Progenitor cell of endocrine pancreas (in vitro differentiated cells): ENCODE results near the gene DOK7. TPM values are rescaled to one million over a fixed set of nuclear protein-coding genes. Genes with fewer than 3 reads are reported as not detected.

Experiments used
- DNase-seq: peaks from one replicate; pipeline ENCODE4 v3.0.0; 2021; ENCODE audit warnings: low spot score; ENCODE audit not compliant: unreplicated experiment
- H3K27ac Mint-ChIP-seq: 2 replicates; pipeline ENCODE4 v1.8.0; 2021; ENCODE audit warnings: mild to moderate bottlenecking, moderate library complexity, mixed read lengths
- H3K27me3 Mint-ChIP-seq: 2 replicates; pipeline ENCODE4 v1.8.0; 2021; ENCODE audit warnings: mixed read lengths
- H3K36me3 Mint-ChIP-seq: 2 replicates; pipeline ENCODE4 v1.8.0; 2022; ENCODE audit warnings: mixed read lengths; ENCODE audit not compliant: insufficient read depth
- H3K4me1 Mint-ChIP-seq: 2 replicates; pipeline ENCODE4 v1.8.0; 2021; ENCODE audit warnings: low read depth, mixed read lengths
- H3K4me3 Mint-ChIP-seq: 2 replicates; pipeline ENCODE4 v1.8.0; 2021; ENCODE audit warnings: low read depth, mild to moderate bottlenecking, moderate library complexity, mixed read lengths
- H3K9me3 Mint-ChIP-seq: 2 replicates; pipeline ENCODE4 v1.8.0; 2021; ENCODE audit warnings: low read depth, mixed read lengths
- CTCF ChIP-seq: fragments of 200-600 bp; sonication (generic); IDR thresholded peaks from one replicate; pipeline ENCODE4 v1.5.0; 2021; ENCODE audit warnings: antibody characterized with exemption, mild to moderate bottlenecking; ENCODE audit not compliant: unreplicated experiment
- total RNA-seq: library from RNA; stranded (reverse); gene quantifications from 2 replicates; pipeline ENCODE4 v1.2.1, GENCODE V29; 2021

Gene DOK7
- total RNA-seq, 1 donor from 2014 or later, result not detected

GRCh38 chr4:3444351-3445110, 18.6 kb upstream of the DOK7 start:
- Mint-ChIP-seq H3K36me3 (no peaks in the 10 kb centered on the region), H3K27ac (no peak overlapping the region), H3K4me1 (peaks cover 2% of the 10 kb centered on the region), H3K4me3 (no peak overlapping the region), H3K27me3 (no peaks in the 10 kb centered on the region), H3K9me3 (no peaks in the 10 kb centered on the region)
- no peak for DNase-seq
- TF ChIP-seq CTCF, result no peak

GRCh38 chr4:3445111-3445820, 17.8 kb upstream of the DOK7 start:
- no peaks in the 10 kb centered on the region for H3K36me3 Mint-ChIP-seq
- TF ChIP-seq CTCF, result no peak
- peaks cover 2% of the 10 kb centered on the region for H3K4me1 Mint-ChIP-seq
- H3K4me3 Mint-ChIP-seq, result no peak overlapping the region
- DNase-seq, result no peak
- no peak overlapping the region for H3K27ac Mint-ChIP-seq
- no peaks in the 10 kb centered on the region for H3K9me3 Mint-ChIP-seq
- H3K27me3 Mint-ChIP-seq, result no peaks in the 10 kb centered on the region

GRCh38 chr4:3445829-3446545, 17.1 kb upstream of the DOK7 start:
- H3K27ac Mint-ChIP-seq, result no peak overlapping the region
- H3K36me3 Mint-ChIP-seq, result no peaks in the 10 kb centered on the region
- no peaks in the 10 kb centered on the region for H3K9me3 Mint-ChIP-seq
- no peaks in the 10 kb centered on the region for H3K27me3 Mint-ChIP-seq
- DNase-seq, result no peak
- H3K4me1 Mint-ChIP-seq, result peaks cover 2% of the 10 kb centered on the region
- H3K4me3 Mint-ChIP-seq, result no peak overlapping the region
- no peak for TF ChIP-seq CTCF

- H3K4me1 Mint-ChIP-seq, result no peaks in the 10 kb centered on the region
- no peak overlapping the region for H3K4me3 Mint-ChIP-seq
- no peaks in the 10 kb centered on the region for H3K36me3 Mint-ChIP-seq
- no peak overlapping the region for H3K27ac Mint-ChIP-seq
- no peak for TF ChIP-seq CTCF
- no peak for DNase-seq
- no peaks in the 10 kb centered on the region for H3K27me3 Mint-ChIP-seq
- no peaks in the 10 kb centered on the region for H3K9me3 Mint-ChIP-seq
Observed at GRCh38 chr4:3446631-3447320, 16.3 kb upstream of the DOK7 start.
